SK-N-SH treated with all-trans-retinoic acid at 6 μM for 48 hours (cell line): Measurements from ENCODE around the gene C3orf52.
A peak's percentile ranks its signal among the peaks of the same experiment; 100 is the strongest.

ENCODE experiments used
- ATAC-seq: fragments of 200-7000 bp; cut with Tn5 transposase; 3 replicates; pipeline ENCODE4 v1.9.1; 2020; ENCODE audit warnings: mild to moderate bottlenecking, moderate library complexity
- ARNTL ChIP-seq: fragments of 450-650 bp; formaldehyde crosslinking; IDR thresholded peaks from 2 replicates; pipeline ENCODE4 v1.5.0; 2020; ENCODE audit warnings: low read depth, mild to moderate bottlenecking, moderate library complexity, borderline replicate concordance
- BACH2 ChIP-seq: fragments of 250-450 bp; sonication (Bioruptor Pico); IDR thresholded peaks from 2 replicates; pipeline ENCODE4 v1.9.0; 2021; ENCODE audit warnings: mild to moderate bottlenecking, borderline replicate concordance
- CSDC2 ChIP-seq: fragments of 250-450 bp; sonication (Bioruptor Pico); IDR thresholded peaks from 2 replicates; pipeline ENCODE4 v1.5.0; 2020; ENCODE audit warnings: mild to moderate bottlenecking, moderate library complexity
- ESRRG ChIP-seq: fragments of 250-450 bp; sonication (Bioruptor Pico); IDR thresholded peaks from 2 replicates; pipeline ENCODE4 v1.6.1; 2021; ENCODE audit warnings: mild to moderate bottlenecking
- GLIS3 ChIP-seq: fragments of 250-450 bp; sonication (Bioruptor Pico); IDR thresholded peaks from 2 replicates; pipeline ENCODE4 v1.5.0; 2020; ENCODE audit warnings: mild to moderate bottlenecking, moderate library complexity
- ISL1 ChIP-seq: fragments of 250-450 bp; sonication (Bioruptor Pico); IDR thresholded peaks from 2 replicates; pipeline ENCODE4 v2.1.2; 2022; ENCODE audit warnings: mild to moderate bottlenecking, moderate library complexity
- OSR1 ChIP-seq: fragments of 250-450 bp; sonication (Bioruptor Pico); IDR thresholded peaks from 2 replicates; pipeline ENCODE4 v1.8.0; 2022; ENCODE audit warnings: moderate library complexity, mild to moderate bottlenecking, inconsistent platforms
- PATZ1 ChIP-seq: fragments of 250-450 bp; sonication (Bioruptor Pico); IDR thresholded peaks from 2 replicates; pipeline ENCODE4 v1.8.0; 2020; ENCODE audit warnings: mild to moderate bottlenecking, moderate library complexity, borderline replicate concordance
- POU6F1 ChIP-seq: fragments of 250-450 bp; sonication (Bioruptor Pico); IDR thresholded peaks from 2 replicates; pipeline ENCODE4 v1.8.0; 2021; ENCODE audit warnings: low read depth, mild to moderate bottlenecking, moderate library complexity, borderline replicate concordance
- PPARA ChIP-seq: fragments of 250-450 bp; sonication (Bioruptor Pico); IDR thresholded peaks from 2 replicates; pipeline ENCODE4 v1.5.0; 2020; ENCODE audit warnings: mild to moderate bottlenecking, borderline replicate concordance
- RARB ChIP-seq: fragments of 250-450 bp; sonication (Bioruptor Pico); IDR thresholded peaks from 2 replicates; pipeline ENCODE4 v1.8.0; 2021; ENCODE audit warnings: mild to moderate bottlenecking, moderate library complexity
- SNAI2 ChIP-seq: fragments of 250-450 bp; sonication (Bioruptor Pico); IDR thresholded peaks from 2 replicates; pipeline ENCODE4 v1.5.0; 2020; ENCODE audit warnings: mild to moderate bottlenecking, moderate library complexity
- TOX ChIP-seq: fragments of 250-450 bp; sonication (Bioruptor Pico); IDR thresholded peaks from 2 replicates; pipeline ENCODE4 v1.8.0; 2021; ENCODE audit warnings: mild to moderate bottlenecking, moderate library complexity, borderline replicate concordance
- ZC3H10 ChIP-seq: fragments of 250-450 bp; sonication (Bioruptor Pico); IDR thresholded peaks from 2 replicates; pipeline ENCODE4 v1.5.1; 2021; ENCODE audit warnings: mild to moderate bottlenecking, moderate library complexity
- ZFP3 ChIP-seq: fragments of 250-450 bp; sonication (Bioruptor Pico); IDR thresholded peaks from 2 replicates; pipeline ENCODE4 v1.5.0; 2020; ENCODE audit warnings: mild to moderate bottlenecking, moderate library complexity
- ZFP30 ChIP-seq: fragments of 450-650 bp; formaldehyde crosslinking; IDR thresholded peaks from 2 replicates; pipeline ENCODE4 v1.5.0; 2022; ENCODE audit warnings: mild to moderate bottlenecking, moderate library complexity
- ZNF565 ChIP-seq: fragments of 450-650 bp; formaldehyde crosslinking; conservative IDR thresholded peaks from 2 replicates; pipeline ENCODE4 v1.5.0; 2020; ENCODE audit warnings: low read depth, mild to moderate bottlenecking, moderate library complexity
- ZNF8 ChIP-seq: fragments of 450-650 bp; formaldehyde crosslinking; IDR thresholded peaks from 2 replicates; pipeline ENCODE4 v1.5.0; 2020; ENCODE audit warnings: mild to moderate bottlenecking, moderate library complexity
- TF ChIP-seq, protein P1 (sequence below): fragments of 250-450 bp; sonication (Bioruptor Pico); IDR thresholded peaks from 2 replicates; pipeline ENCODE4 v1.5.1; 2020; ENCODE audit warnings: low read depth, mild to moderate bottlenecking, moderate library complexity
- TF ChIP-seq, protein P2 (sequence below): fragments of 250-450 bp; sonication (Bioruptor Pico); IDR thresholded peaks from 2 replicates; pipeline ENCODE4 v1.5.0; 2020; ENCODE audit warnings: mild to moderate bottlenecking, moderate library complexity

Gene C3orf52

DNA sequence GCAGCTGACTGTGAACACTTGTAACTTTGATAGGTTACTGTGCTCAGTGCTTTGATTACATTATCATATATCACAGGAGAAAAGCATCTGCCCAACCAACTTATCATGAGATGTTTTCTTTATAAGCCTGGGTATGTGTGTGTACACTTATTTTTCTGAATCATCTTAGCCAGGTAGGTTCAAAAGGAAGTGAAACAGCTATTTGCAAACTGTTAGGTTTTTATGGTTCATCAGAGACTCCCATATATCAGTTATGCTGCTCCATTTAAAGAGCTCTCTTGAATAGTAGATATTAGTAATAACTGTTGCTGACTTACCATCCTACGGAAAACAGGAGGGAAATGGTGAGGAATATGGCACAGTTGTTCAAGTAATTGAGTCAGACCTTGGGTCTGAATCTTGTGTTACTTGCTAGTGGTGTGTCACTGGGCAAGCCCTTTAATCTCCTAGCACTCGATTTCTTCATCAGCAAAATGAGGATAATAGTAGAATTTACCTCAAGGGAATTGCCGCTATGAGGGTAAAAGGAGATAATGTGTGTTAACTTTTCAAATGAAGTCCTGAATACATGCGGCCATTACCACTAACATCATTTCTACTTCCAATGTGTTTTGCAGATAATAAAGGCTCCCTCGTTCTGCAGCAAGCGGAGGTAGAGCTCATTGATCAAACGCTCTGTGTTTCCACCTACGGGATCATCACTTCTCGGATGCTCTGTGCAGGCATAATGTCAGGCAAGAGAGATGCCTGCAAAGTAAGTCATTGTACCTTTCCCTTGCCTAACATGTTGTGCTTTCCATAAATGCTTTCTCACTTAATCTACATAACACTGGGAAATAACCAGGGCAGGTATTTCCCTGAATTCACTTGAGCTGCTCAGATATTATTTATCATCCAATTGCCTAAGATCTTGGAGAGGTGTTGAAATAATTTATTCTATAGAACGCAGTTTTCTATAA is 7.8 kb upstream of the C3orf52 start:
- no peak for ATAC-seq
- TF ChIP-seq PATZ1 (no peak), ZFP30 (CRISPR knock-in tag) (no peak), ESRRG (CRISPR knock-in tag) (no peak), SNAI2 (CRISPR knock-in tag) (no peak), ZFP3 (CRISPR knock-in tag) (no peak), ISL1 (CRISPR knock-in tag) (no peak), PPARA (no peak), OSR1 (CRISPR knock-in tag) (no peak), RARB (CRISPR knock-in tag) (no peak)
- TF ChIP-seq, protein P1, sequence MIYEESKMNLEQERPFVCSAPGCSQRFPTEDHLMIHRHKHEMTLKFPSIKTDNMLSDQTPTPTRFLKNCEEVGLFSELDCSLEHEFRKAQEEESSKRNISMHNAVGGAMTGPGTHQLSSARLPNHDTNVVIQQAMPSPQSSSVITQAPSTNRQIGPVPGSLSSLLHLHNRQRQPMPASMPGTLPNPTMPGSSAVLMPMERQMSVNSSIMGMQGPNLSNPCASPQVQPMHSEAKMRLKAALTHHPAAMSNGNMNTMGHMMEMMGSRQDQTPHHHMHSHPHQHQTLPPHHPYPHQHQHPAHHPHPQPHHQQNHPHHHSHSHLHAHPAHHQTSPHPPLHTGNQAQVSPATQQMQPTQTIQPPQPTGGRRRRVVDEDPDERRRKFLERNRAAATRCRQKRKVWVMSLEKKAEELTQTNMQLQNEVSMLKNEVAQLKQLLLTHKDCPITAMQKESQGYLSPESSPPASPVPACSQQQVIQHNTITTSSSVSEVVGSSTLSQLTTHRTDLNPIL (CRISPR knock-in tag), result no peak

- TF ChIP-seq OSR1 (CRISPR knock-in tag), result no peak
- TF ChIP-seq GLIS3 (CRISPR knock-in tag), result no peak
- no peak for TF ChIP-seq PATZ1
- no peak for TF ChIP-seq ZC3H10
- no peak for TF ChIP-seq RARB (CRISPR knock-in tag)
- no peak for TF ChIP-seq ARNTL (CRISPR knock-in tag)
- no peak for TF ChIP-seq TOX (CRISPR knock-in tag)
- no peak for TF ChIP-seq BACH2 (CRISPR knock-in tag)
- no peak for TF ChIP-seq ESRRG (CRISPR knock-in tag)
- TF ChIP-seq CSDC2 (CRISPR knock-in tag), result no peak
- no peak for TF ChIP-seq POU6F1 (CRISPR knock-in tag)
- no peak for TF ChIP-seq ZNF8 (CRISPR knock-in tag)
- no peak for TF ChIP-seq ZNF565 (CRISPR knock-in tag)
- no peak for ATAC-seq
Observed at GRCh38 chr3:112083239-112083638, 3.0 kb upstream of the C3orf52 start.

- peak; percentile 8; the same call in 1 of the 3 replicates for ATAC-seq
- TF ChIP-seq PPARA, result no peak
- TF ChIP-seq SNAI2 (CRISPR knock-in tag), result no peak
- no peak for TF ChIP-seq TOX (CRISPR knock-in tag)
- TF ChIP-seq, protein P2, sequence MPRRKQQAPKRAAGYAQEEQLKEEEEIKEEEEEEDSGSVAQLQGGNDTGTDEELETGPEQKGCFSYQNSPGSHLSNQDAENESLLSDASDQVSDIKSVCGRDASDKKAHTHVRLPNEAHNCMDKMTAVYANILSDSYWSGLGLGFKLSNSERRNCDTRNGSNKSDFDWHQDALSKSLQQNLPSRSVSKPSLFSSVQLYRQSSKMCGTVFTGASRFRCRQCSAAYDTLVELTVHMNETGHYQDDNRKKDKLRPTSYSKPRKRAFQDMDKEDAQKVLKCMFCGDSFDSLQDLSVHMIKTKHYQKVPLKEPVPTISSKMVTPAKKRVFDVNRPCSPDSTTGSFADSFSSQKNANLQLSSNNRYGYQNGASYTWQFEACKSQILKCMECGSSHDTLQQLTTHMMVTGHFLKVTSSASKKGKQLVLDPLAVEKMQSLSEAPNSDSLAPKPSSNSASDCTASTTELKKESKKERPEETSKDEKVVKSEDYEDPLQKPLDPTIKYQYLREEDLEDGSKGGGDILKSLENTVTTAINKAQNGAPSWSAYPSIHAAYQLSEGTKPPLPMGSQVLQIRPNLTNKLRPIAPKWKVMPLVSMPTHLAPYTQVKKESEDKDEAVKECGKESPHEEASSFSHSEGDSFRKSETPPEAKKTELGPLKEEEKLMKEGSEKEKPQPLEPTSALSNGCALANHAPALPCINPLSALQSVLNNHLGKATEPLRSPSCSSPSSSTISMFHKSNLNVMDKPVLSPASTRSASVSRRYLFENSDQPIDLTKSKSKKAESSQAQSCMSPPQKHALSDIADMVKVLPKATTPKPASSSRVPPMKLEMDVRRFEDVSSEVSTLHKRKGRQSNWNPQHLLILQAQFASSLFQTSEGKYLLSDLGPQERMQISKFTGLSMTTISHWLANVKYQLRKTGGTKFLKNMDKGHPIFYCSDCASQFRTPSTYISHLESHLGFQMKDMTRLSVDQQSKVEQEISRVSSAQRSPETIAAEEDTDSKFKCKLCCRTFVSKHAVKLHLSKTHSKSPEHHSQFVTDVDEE (CRISPR knock-in tag), result no peak
Observed at GRCh38 chr3:112084980-112085705, 1.0 kb upstream of the C3orf52 start.
